H9 (cell line): Measurements from ENCODE around the gene TUBB2B. TPM values are rescaled to one million over a fixed set of nuclear protein-coding genes. Genes with fewer than 3 reads are reported as not detected.
A peak's percentile ranks its signal among the peaks of the same experiment; 100 is the strongest.

Experiments used
- DNase-seq: peaks from one replicate; pipeline ENCODE4 v3.0.0-alpha.2; 2017
- H2AFZ ChIP-seq: one replicate; pipeline ENCODE4 v1.6.1; 2013; ENCODE audit warnings: mild to moderate bottlenecking, low read length, control low read depth, moderate library complexity
- H2AK5ac ChIP-seq: 2 replicates; pipeline ENCODE4 v1.6.1; 2013; ENCODE audit warnings: low read length, control low read depth, mixed read lengths; ENCODE audit not compliant: insufficient read length
- H2BK120ac ChIP-seq: one replicate; pipeline ENCODE4 v1.6.1; 2013; ENCODE audit warnings: low read depth, mild to moderate bottlenecking, low read length, control low read depth, inconsistent platforms; ENCODE audit not compliant: poor library complexity, severe bottlenecking
- H2BK12ac ChIP-seq: 2 replicates; pipeline ENCODE4 v1.6.1; 2013; ENCODE audit warnings: low read length, control low read depth, mixed read lengths, low read depth; ENCODE audit not compliant: insufficient read length
- H2BK15ac ChIP-seq: 2 replicates; pipeline ENCODE4 v1.6.1; 2013; ENCODE audit warnings: low read depth, low read length, control low read depth
- H2BK20ac ChIP-seq: one replicate; pipeline ENCODE4 v1.6.1; 2013; ENCODE audit warnings: low read depth, mild to moderate bottlenecking, low read length, control low read depth, inconsistent platforms; ENCODE audit not compliant: poor library complexity, severe bottlenecking
- H2BK5ac ChIP-seq: 2 replicates; pipeline ENCODE4 v1.6.1; 2013; ENCODE audit warnings: low read length, control low read depth, mixed read lengths; ENCODE audit not compliant: insufficient read length
- H3K14ac ChIP-seq: 2 replicates; pipeline ENCODE4 v1.6.1; 2013; ENCODE audit warnings: low read length, control low read depth; ENCODE audit not compliant: insufficient read depth
- H3K18ac ChIP-seq: 2 replicates; pipeline ENCODE4 v1.6.1; 2013; ENCODE audit warnings: low read depth, mild to moderate bottlenecking, mixed read lengths, low read length, control low read depth; ENCODE audit not compliant: insufficient read length
- H3K23ac ChIP-seq: 2 replicates; pipeline ENCODE4 v1.6.1; 2013; ENCODE audit warnings: low read length, control low read depth, mixed read lengths, low read depth; ENCODE audit not compliant: insufficient read length
- H3K23me2 ChIP-seq: 2 replicates; pipeline ENCODE4 v1.6.1; 2013; ENCODE audit warnings: low read depth, mild to moderate bottlenecking, mixed read lengths, low read length, control low read depth; ENCODE audit not compliant: insufficient read length, poor library complexity, severe bottlenecking
- H3K27ac ChIP-seq: 2 replicates; pipeline ENCODE4 v1.5.1; 2013; ENCODE audit warnings: low read length, control low read depth, mixed read lengths, low read depth; ENCODE audit not compliant: insufficient read length
- H3K27me3 ChIP-seq: 2 replicates; pipeline ENCODE4 v1.6.1; 2013; ENCODE audit warnings: low read length, control low read depth, inconsistent platforms; ENCODE audit not compliant: insufficient read depth
- H3K4ac ChIP-seq: 2 replicates; pipeline ENCODE4 v1.6.1; 2013; ENCODE audit warnings: low read depth, mild to moderate bottlenecking, control low read depth, inconsistent platforms, low read length, moderate library complexity
- H3K4me1 ChIP-seq: 2 replicates; pipeline ENCODE4 v1.6.1; 2013; ENCODE audit warnings: low read length, control low read depth, inconsistent platforms; ENCODE audit not compliant: insufficient read depth
- H3K4me2 ChIP-seq: 2 replicates; pipeline ENCODE4 v1.6.1; 2013; ENCODE audit warnings: low read length, control low read depth, mixed read lengths; ENCODE audit not compliant: insufficient read length, insufficient read depth
- H3K56ac ChIP-seq: 2 replicates; pipeline ENCODE4 v1.6.1; 2013; ENCODE audit warnings: low read depth, mild to moderate bottlenecking, mixed read lengths, low read length, control low read depth; ENCODE audit not compliant: insufficient read length
- H3K79me1 ChIP-seq: 2 replicates; pipeline ENCODE4 v1.6.1; 2013; ENCODE audit warnings: low read depth, mild to moderate bottlenecking, moderate library complexity, low read length, control low read depth, inconsistent platforms; ENCODE audit not compliant: insufficient read depth, poor library complexity, severe bottlenecking
- H3K79me2 ChIP-seq: 2 replicates; pipeline ENCODE4 v1.6.1; 2013; ENCODE audit warnings: low read length, control low read depth, inconsistent platforms; ENCODE audit not compliant: insufficient read depth
- H3K9ac ChIP-seq: 2 replicates; pipeline ENCODE4 v1.6.1; 2013; ENCODE audit warnings: low read length, control low read depth, mixed read lengths; ENCODE audit not compliant: insufficient read length; ENCODE audit errors: extremely low read depth
- H3K9me3 ChIP-seq: one replicate; pipeline ENCODE4 v1.6.1; 2013; ENCODE audit warnings: low read depth, low read length, inconsistent platforms; ENCODE audit not compliant: control insufficient read depth
- H3T11ph ChIP-seq: one replicate; pipeline ENCODE4 v1.6.1; 2013; ENCODE audit warnings: mild to moderate bottlenecking, low read length, control low read depth, inconsistent platforms
- H4K20me1 ChIP-seq: one replicate; pipeline ENCODE4 v1.6.1; 2013; ENCODE audit not compliant: control insufficient read depth, insufficient read length, insufficient read depth
- H4K5ac ChIP-seq: 2 replicates; pipeline ENCODE4 v1.6.1; 2013; ENCODE audit warnings: low read depth, mild to moderate bottlenecking, mixed read lengths, low read length, control low read depth; ENCODE audit not compliant: insufficient read length
- H4K8ac ChIP-seq: replicated peaks from 2 replicates; pipeline ENCODE4 v1.6.1; 2013; ENCODE audit warnings: low read length, control low read depth, mixed read lengths, low read depth; ENCODE audit not compliant: insufficient read length
- H4K91ac ChIP-seq: 2 replicates; pipeline ENCODE4 v1.6.1; 2013; ENCODE audit warnings: low read depth, mild to moderate bottlenecking, moderate library complexity, mixed read lengths, low read length, control low read depth; ENCODE audit not compliant: insufficient read length
- H3K27ac Mint-ChIP-seq, 3 experiments: 2 replicates in 2 of 3; 3 replicates in 1 of 3; pipeline ENCODE4 v1.8.0; 2020 to 2021; ENCODE audit warnings: mixed read lengths in 3 of 3, mild to moderate bottlenecking in 1 of 3, moderate library complexity in 1 of 3
- H3K27me3 Mint-ChIP-seq: 2 replicates; pipeline ENCODE4 v1.8.0; 2021; ENCODE audit warnings: low read depth, mild to moderate bottlenecking, moderate library complexity, mixed read lengths
- H3K36me3 Mint-ChIP-seq, 3 experiments: 2 replicates in 2 of 3; 3 replicates in 1 of 3; pipeline ENCODE4 v1.8.0; 2020 to 2021; ENCODE audit warnings: low read depth in 3 of 3, mixed read lengths in 3 of 3; ENCODE audit not compliant: insufficient read depth in 1 of 3
- H3K4me1 Mint-ChIP-seq, 2 experiments: 2 replicates each; pipeline ENCODE4 v1.8.0; 2020; ENCODE audit warnings: mixed read lengths in 2 of 2
- H3K4me3 Mint-ChIP-seq, 2 experiments: 2 replicates in 1 of 2; 3 replicates in 1 of 2; pipeline ENCODE4 v1.8.0; 2020 to 2021; ENCODE audit warnings: mild to moderate bottlenecking in 2 of 2, mixed read lengths in 2 of 2, moderate library complexity in 1 of 2
- H3K9me3 Mint-ChIP-seq, 2 experiments: 2 replicates in 1 of 2; 3 replicates in 1 of 2; pipeline ENCODE4 v1.8.0; 2020; ENCODE audit warnings: mild to moderate bottlenecking in 2 of 2, mixed read lengths in 2 of 2, moderate library complexity in 1 of 2
- CTCF ChIP-seq: fragments of 200-600 bp; sonication (generic); conservative IDR thresholded peaks from 3 replicates; pipeline ENCODE4 v1.8.0; 2021; ENCODE audit warnings: antibody characterized with exemption, mild to moderate bottlenecking
- whole genome bisulfite sequencing: extraction: QIAGEN DNeasy Blood & Tissue Kit; methylation state at CpG from one replicate; pipeline ENCODE4 v1.1.7; 2013; ENCODE audit warnings: missing lambda C conversion rate, low lambda C conversion rate, mixed read lengths; ENCODE audit not compliant: insufficient read length; ENCODE audit errors: extremely low coverage; 5-methylcytosine and 5-hydroxymethylcytosine counted together
- total RNA-seq: library from RNA; stranded (reverse); gene quantifications from 2 replicates; pipeline ENCODE4 v1.2.1, GENCODE V29; 2021

The TUBB2B gene
- total RNA-seq, 1 experiment from 2014 or later: 320 TPM

- Histone ChIP-seq H2AFZ (no peak overlapping the region), H4K8ac (no peak overlapping the region), H3K14ac (no peak overlapping the region), H3K23me2 (no peaks in the 10 kb centered on the region), H3K27ac (no peak overlapping the region), H4K20me1 (no peaks in the 10 kb centered on the region), H3K79me1 (no peaks in the 10 kb centered on the region), H2BK120ac (no peak overlapping the region), H2BK15ac (no peak overlapping the region), H3K79me2 (no peaks in the 10 kb centered on the region), H3K27me3 (no peaks in the 10 kb centered on the region), H2BK5ac (no peak overlapping the region), H3K56ac (no peak overlapping the region), H4K91ac (no peak overlapping the region), H3K9me3 (no peaks in the 10 kb centered on the region), H3K4me1 (peaks cover 12% of the 10 kb centered on the region), H3K23ac (no peak overlapping the region), H2AK5ac (no peak overlapping the region), H2BK12ac (no peak overlapping the region), H3K4ac (no peak overlapping the region), H3K18ac (peak overlapping the region; percentile 20), H3K9ac (no peak overlapping the region), H3K4me2 (peak overlapping the region; percentile 11), H2BK20ac (no peak overlapping the region), H3T11ph (no peak overlapping the region), H4K5ac (no peak overlapping the region)
- H3K27ac Mint-ChIP-seq: no peak overlapping the region
- peaks cover 2 to 3% (median 2%) of the 10 kb centered on the region in 3 experiments; a peak in 3 of 7 replicates for H3K36me3 Mint-ChIP-seq
- TF ChIP-seq CTCF: no peak
- DNase-seq: peak; percentile 65
- H3K9me3 Mint-ChIP-seq: peaks cover 4 to 6% of the 10 kb centered on the region in 2 experiments
- no peaks in the 10 kb centered on the region for H3K27me3 Mint-ChIP-seq
- no peak overlapping the region for H3K4me3 Mint-ChIP-seq
- WGBS: no CpG with 5 or more reads among the region's 19 CpGs
- peaks cover 13 to 14% of the 10 kb centered on the region in 2 experiments for H3K4me1 Mint-ChIP-seq
Observed at GRCh38 chr6:3194535-3195419, 32.7 kb downstream of the TUBB2B start.
